Neural cell (in vitro differentiated cells): ENCODE results near the gene TMEM117. TPM values are rescaled to one million over a fixed set of nuclear protein-coding genes. Genes with fewer than 3 reads are reported as not detected.

Experiments
- H2AFZ ChIP-seq: fragments of 200-600, 300-800 bp; sonication (generic), shearing (Covaris generic); 2 replicates; pipeline ENCODE4 v1.6.0; 2014; ENCODE audit warnings: low read depth, mild to moderate bottlenecking, antibody characterized with exemption, low read length, moderate library complexity
- H3F3A ChIP-seq: fragments of 200-600 bp; shearing (Covaris generic); 2 replicates; pipeline ENCODE4 v1.6.1; 2016; ENCODE audit warnings: mild to moderate bottlenecking, moderate library complexity, mixed read lengths, antibody characterized with exemption, low read length; ENCODE audit not compliant: insufficient read depth, poor library complexity, severe bottlenecking
- H3K27ac ChIP-seq: fragments of 200-600, 300-800 bp; sonication (generic), shearing (Covaris generic); 2 replicates; pipeline ENCODE4 v1.5.1; 2014; ENCODE audit warnings: mild to moderate bottlenecking, low read length, moderate library complexity
- H3K27me3 ChIP-seq: fragments of 300-800, 200-600 bp; sonication (generic), shearing (Covaris generic); 2 replicates; pipeline ENCODE4 v1.6.0; 2014; ENCODE audit warnings: mild to moderate bottlenecking, low read depth, low read length, moderate library complexity; ENCODE audit not compliant: insufficient read depth
- H3K36me3 ChIP-seq: fragments of 300-800, 200-600 bp; sonication (generic), shearing (Covaris generic); 2 replicates; pipeline ENCODE4 v1.5.1; 2014; ENCODE audit warnings: mild to moderate bottlenecking, antibody characterized with exemption, low read length, moderate library complexity; ENCODE audit not compliant: insufficient read depth
- H3K4me2 ChIP-seq: fragments of 300-800, 200-600 bp; sonication (generic), shearing (Covaris generic); 2 replicates; pipeline ENCODE4 v1.6.0; 2014; ENCODE audit warnings: mild to moderate bottlenecking, low read length
- H3K4me3 ChIP-seq: fragments of 300-800, 200-600 bp; sonication (generic), shearing (Covaris generic); 2 replicates; pipeline ENCODE4 v1.5.1; 2014; ENCODE audit warnings: mild to moderate bottlenecking, low read length, moderate library complexity
- H3K79me2 ChIP-seq: fragments of 200-600 bp; shearing (Covaris generic); replicated peaks from 2 replicates; pipeline ENCODE4 v1.6.0; 2014; ENCODE audit warnings: mild to moderate bottlenecking, low read length, moderate library complexity; ENCODE audit not compliant: insufficient read depth
- H3K9ac ChIP-seq: fragments of 300-800, 200-600 bp; sonication (generic), shearing (Covaris generic); 2 replicates; pipeline ENCODE4 v1.6.1; 2016; ENCODE audit warnings: mild to moderate bottlenecking, low read length, mixed read lengths
- H3K9me2 ChIP-seq: fragments of 200-600 bp; shearing (Covaris generic); 2 replicates; pipeline ENCODE4 v1.6.1; 2016; ENCODE audit warnings: mild to moderate bottlenecking, low read length, mixed read lengths; ENCODE audit not compliant: insufficient read depth
- H3K9me3 ChIP-seq: fragments of 200-600, 300-800 bp; sonication (generic), shearing (Covaris generic); 2 replicates; pipeline ENCODE4 v1.6.1; 2016; ENCODE audit warnings: mild to moderate bottlenecking, mixed run types, low read length, moderate library complexity, mixed read lengths
- H4K20me1 ChIP-seq: fragments of 200-600 bp; shearing (Covaris generic); 2 replicates; pipeline ENCODE4 v1.6.1; 2016; ENCODE audit warnings: mild to moderate bottlenecking, mixed run types; ENCODE audit not compliant: insufficient read depth
- EP300 ChIP-seq: fragments of 450-650 bp; conservative IDR thresholded peaks from 2 replicates; pipeline ENCODE4 v1.6.1; 2014; ENCODE audit warnings: antibody characterized with exemption, mild to moderate bottlenecking, moderate library complexity; ENCODE audit not compliant: poor library complexity, severe bottlenecking
- EZH2 ChIP-seq: fragments of 200-600, 300-800 bp; shearing (Covaris generic), sonication (generic); IDR thresholded peaks from 2 replicates; pipeline ENCODE4 v1.6.1; 2014; ENCODE audit warnings: antibody characterized with exemption, low read length, borderline replicate concordance, mild to moderate bottlenecking; ENCODE audit not compliant: insufficient read depth, poor library complexity, severe bottlenecking
- MXI1 ChIP-seq: fragments of 450-650 bp; conservative IDR thresholded peaks from 2 replicates; pipeline ENCODE4 v1.6.1; 2014; ENCODE audit warnings: antibody characterized with exemption, mild to moderate bottlenecking; ENCODE audit not compliant: poor library complexity, severe bottlenecking
- POLR2AphosphoS5 ChIP-seq: IDR thresholded peaks from 2 replicates; pipeline ENCODE4 v1.6.1; 2012
- RAD21 ChIP-seq: fragments of 450-650 bp; conservative IDR thresholded peaks from 2 replicates; pipeline ENCODE4 v1.6.1; 2014; ENCODE audit warnings: antibody characterized with exemption, mild to moderate bottlenecking, moderate library complexity
- REST ChIP-seq: IDR thresholded peaks from 2 replicates; pipeline ENCODE4 v1.6.1; 2012; ENCODE audit warnings: borderline replicate concordance
- SMC3 ChIP-seq: fragments of 450-650 bp; conservative IDR thresholded peaks from 2 replicates; pipeline ENCODE4 v1.6.1; 2014; ENCODE audit warnings: antibody characterized with exemption, mild to moderate bottlenecking, moderate library complexity; ENCODE audit not compliant: poor library complexity
- TAF1 ChIP-seq: IDR thresholded peaks from 2 replicates; pipeline ENCODE4 v1.6.1; 2012; ENCODE audit warnings: low read depth
- polyA plus RNA-seq: library from polyadenylated mRNA; depleted of rRNA; stranded (reverse); fragments of >200 nt; gene quantifications from 2 replicates; pipeline ENCODE4 v1.2.3, GENCODE V29; 2014
- TF ChIP-seq, protein P1 (sequence below): fragments of 450-650 bp; IDR thresholded peaks from 2 replicates; pipeline ENCODE4 v1.5.1; 2014; ENCODE audit warnings: antibody characterized with exemption, mild to moderate bottlenecking, moderate library complexity; ENCODE audit not compliant: poor library complexity, severe bottlenecking

The TMEM117 gene
- polyA plus RNA-seq, 1 donor from 2014 or later, result 5.3 TPM

GRCh38 chr12:44159216-44159615 is 323.3 kb downstream of the TMEM117 start:
- Histone ChIP-seq H3K9me2 (no peaks in the 10 kb centered on the region), H3K4me3 (no peak overlapping the region), H2AFZ (no peak overlapping the region), H3K27me3 (no peaks in the 10 kb centered on the region), H3F3A (no peaks in the 10 kb centered on the region), H3K4me2 (no peak overlapping the region), H3K9me3 (no peaks in the 10 kb centered on the region), H3K9ac (no peak overlapping the region), H3K27ac (no peak overlapping the region), H3K36me3 (no peaks in the 10 kb centered on the region), H3K79me2 (no peaks in the 10 kb centered on the region), H4K20me1 (no peaks in the 10 kb centered on the region)
- TF ChIP-seq REST (no peak), SMC3 (no peak), MXI1 (no peak), EP300 (no peak), POLR2AphosphoS5 (no peak), RAD21 (no peak), TAF1 (no peak), EZH2 (no peak)
- TF ChIP-seq, protein P1, sequence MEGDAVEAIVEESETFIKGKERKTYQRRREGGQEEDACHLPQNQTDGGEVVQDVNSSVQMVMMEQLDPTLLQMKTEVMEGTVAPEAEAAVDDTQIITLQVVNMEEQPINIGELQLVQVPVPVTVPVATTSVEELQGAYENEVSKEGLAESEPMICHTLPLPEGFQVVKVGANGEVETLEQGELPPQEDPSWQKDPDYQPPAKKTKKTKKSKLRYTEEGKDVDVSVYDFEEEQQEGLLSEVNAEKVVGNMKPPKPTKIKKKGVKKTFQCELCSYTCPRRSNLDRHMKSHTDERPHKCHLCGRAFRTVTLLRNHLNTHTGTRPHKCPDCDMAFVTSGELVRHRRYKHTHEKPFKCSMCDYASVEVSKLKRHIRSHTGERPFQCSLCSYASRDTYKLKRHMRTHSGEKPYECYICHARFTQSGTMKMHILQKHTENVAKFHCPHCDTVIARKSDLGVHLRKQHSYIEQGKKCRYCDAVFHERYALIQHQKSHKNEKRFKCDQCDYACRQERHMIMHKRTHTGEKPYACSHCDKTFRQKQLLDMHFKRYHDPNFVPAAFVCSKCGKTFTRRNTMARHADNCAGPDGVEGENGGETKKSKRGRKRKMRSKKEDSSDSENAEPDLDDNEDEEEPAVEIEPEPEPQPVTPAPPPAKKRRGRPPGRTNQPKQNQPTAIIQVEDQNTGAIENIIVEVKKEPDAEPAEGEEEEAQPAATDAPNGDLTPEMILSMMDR, result no peak

DNA sequence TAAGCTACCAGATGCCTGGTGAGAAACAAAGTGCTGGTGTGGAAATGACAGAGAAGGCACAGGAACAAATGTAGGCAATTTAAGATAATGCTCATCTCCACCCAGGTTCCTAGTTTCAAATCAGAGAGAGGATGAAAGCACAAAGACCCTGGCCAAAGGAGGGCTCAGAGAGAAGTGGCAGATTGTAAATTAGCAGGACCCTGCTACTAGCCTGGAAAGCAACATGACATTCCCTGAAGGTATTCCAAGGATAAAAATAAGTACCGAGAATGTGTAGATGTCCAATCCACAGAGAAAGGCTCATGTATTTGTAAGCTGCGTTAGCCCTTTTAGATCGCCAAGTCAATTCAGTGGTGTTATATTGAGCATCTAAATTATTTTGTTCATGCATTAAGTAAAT is 324.0 kb downstream of the TMEM117 start:
- Histone ChIP-seq H3K4me2 (no peak overlapping the region), H3K79me2 (no peaks in the 10 kb centered on the region), H3K9me2 (no peaks in the 10 kb centered on the region), H3K36me3 (no peaks in the 10 kb centered on the region), H3K9ac (no peak overlapping the region), H4K20me1 (no peaks in the 10 kb centered on the region), H3K27me3 (no peaks in the 10 kb centered on the region), H3K4me3 (no peak overlapping the region), H3K27ac (no peak overlapping the region), H3F3A (no peaks in the 10 kb centered on the region), H3K9me3 (no peaks in the 10 kb centered on the region), H2AFZ (no peak overlapping the region)
- TF ChIP-seq TAF1 (no peak), REST (peak; percentile 66)
